ENCODE data around the gene PTGS2. TPM values are rescaled to one million over a fixed set of nuclear protein-coding genes. Genes with fewer than 3 reads are reported as not detected.

The PTGS2 gene
- total RNA-seq, 1 experiment from 2014 or later, result 0.37 TPM

GRCh38 chr1:186672596-186672995 lies 7.6 kb downstream of the PTGS2 start:
- H2BK5ac ChIP-seq (ENCODE audit: insufficient read length, low read length), result no peak overlapping the region
- H3K4ac ChIP-seq (ENCODE audit: low read depth, low read length), result no peak overlapping the region
- no peaks in the 10 kb centered on the region for H3K4me1 ChIP-seq (ENCODE audit: insufficient read depth, low read length)
- no peak overlapping the region for H4K5ac ChIP-seq (ENCODE audit: insufficient read length, low read depth, low read length)
- no peak for DNase-seq
- no peak overlapping the region for H3K9ac ChIP-seq (ENCODE audit: extremely low read depth, insufficient read length, low read length)
- H3K79me2 ChIP-seq (ENCODE audit: insufficient read depth, low read length), result no peaks in the 10 kb centered on the region
- H3K18ac ChIP-seq (ENCODE audit: insufficient read length, low read depth, low read length), result no peak overlapping the region
- H3K23me2 ChIP-seq (ENCODE audit: insufficient read length, low read depth, low read length, poor library complexity, severe bottlenecking), result no peaks in the 10 kb centered on the region
- TF ChIP-seq CTCF (conservative IDR thresholded peaks at IDR 0.05), result no peak
- no peak overlapping the region for H3K56ac ChIP-seq (ENCODE audit: insufficient read length, low read depth, low read length)
- H4K8ac ChIP-seq (replicated peaks; ENCODE audit: insufficient read length, low read depth, low read length), result no peak overlapping the region
- H2BK15ac ChIP-seq (ENCODE audit: low read depth, low read length), result no peak overlapping the region
- H2BK12ac ChIP-seq (ENCODE audit: insufficient read length, low read depth, low read length), result no peak overlapping the region
- no peaks in the 10 kb centered on the region for H3K27me3 ChIP-seq (ENCODE audit: insufficient read depth, low read length)
- H3K9me3 ChIP-seq (ENCODE audit: control insufficient read depth, low read depth, low read length), result no peaks in the 10 kb centered on the region
- no peak overlapping the region for H3T11ph ChIP-seq (ENCODE audit: low read length)
- H3K4me2 ChIP-seq (ENCODE audit: insufficient read depth, insufficient read length, low read length), result no peak overlapping the region
- H3K14ac ChIP-seq (ENCODE audit: insufficient read depth, low read length), result no peak overlapping the region
- no peak overlapping the region for H4K91ac ChIP-seq (ENCODE audit: insufficient read length, low read depth, low read length)
- Mint-ChIP-seq H3K9me3 (no peaks in the 10 kb centered on the region), H3K36me3 (ENCODE audit: insufficient read depth in 1 of 3, low read depth in 3 of 3) (no peaks in the 10 kb centered on the region; a peak in 1 of 7 replicates), H3K4me1 (no peaks in the 10 kb centered on the region), H3K4me3 (no peak overlapping the region), H3K27me3 (ENCODE audit: low read depth) (no peaks in the 10 kb centered on the region), H3K27ac (no peak overlapping the region)
- H2BK120ac ChIP-seq (ENCODE audit: low read depth, low read length, poor library complexity, severe bottlenecking), result no peak overlapping the region
- H3K23ac ChIP-seq (ENCODE audit: insufficient read length, low read depth, low read length), result no peak overlapping the region
- no peaks in the 10 kb centered on the region for H3K79me1 ChIP-seq (ENCODE audit: insufficient read depth, low read depth, low read length, poor library complexity, severe bottlenecking)
- H3K27ac ChIP-seq (ENCODE audit: insufficient read length, low read depth, low read length), result no peak overlapping the region
- no CpG with 5 or more reads among the region's 3 CpGs for WGBS (ENCODE audit: extremely low coverage, insufficient read length, low lambda C conversion rate)
- H4K20me1 ChIP-seq (ENCODE audit: control insufficient read depth, insufficient read depth, insufficient read length), result no peaks in the 10 kb centered on the region
- H2AK5ac ChIP-seq (ENCODE audit: insufficient read length, low read length), result no peak overlapping the region
- no peak overlapping the region for H2BK20ac ChIP-seq (ENCODE audit: low read depth, low read length, poor library complexity, severe bottlenecking)
- no peak overlapping the region for H2AFZ ChIP-seq (ENCODE audit: low read length)
